Heart left ventricle (tissue), 13 donors: ENCODE measurements around the gene TPM3.

ENCODE experiments used
- CTCF ChIP-seq, 12 donors: fragments of 200-600 bp; sonication (generic) in 4 of 12; IDR thresholded peaks; one replicate each; pipeline versions ENCODE4 v1.5.0 to v1.8.0; 2018 to 2022; ENCODE audit warnings: antibody characterized with exemption in 12 of 12, mild to moderate bottlenecking in 5 of 12
- POLR2A ChIP-seq, 2 donors: fragments of 450-650 bp; IDR thresholded peaks; one replicate each; pipeline ENCODE4 v1.6.1; 2017; ENCODE audit warnings: antibody characterized with exemption in 2 of 2, mild to moderate bottlenecking in 2 of 2, moderate library complexity in 2 of 2
- donor health status: ischemic (EF 13 %, LVEDD 7.1; RV severe dilation, severe dysfunction).
- donor health status: DM: no; HTN: yes; CAD: no.
- donor health status: DM: no; HTN: no; CAD: no.
- donor health status: ischemic (EF 25% LVEDD 6.9; RV normal size, moderate dysfunction).
- donor health status: ischemic (EF 25% LVEDD 5.7; RV mildly dilated, moderate dysfunction).
- donor health status: ischemic (EF 35%, LVEDD 5.7; RV mildly dilated, moderate dysfunction).
- donor health status: nonischemic (EF 11% LVEDD 7.7; RV severe dilation, severe dysfunction).
- donor health status: DM: yes; HTN: yes; CAD: no.
- donor health status: PGD.
- donor health status: ischemic (EF 29% LVEDD 5.4; RV normal size, mild dysfunction).
- donor health status: nonischemic (EF 23%, LVEDD 6.1; RV moderate dilation, normal function).

- TF ChIP-seq CTCF (IDR thresholded peaks at IDR 0.05) (no peak), POLR2A (IDR thresholded peaks at IDR 0.05) (no peak)
Measured at GRCh38 chr1:154171880-154172279, 20.0 kb downstream of the TPM3 start.
